Naive B cell (primary cell): ENCODE measurements around the gene CAMSAP1. TPM values are rescaled to one million over a fixed set of nuclear protein-coding genes. Genes with fewer than 3 reads are reported as not detected.

Experiments
- ATAC-seq, 2 donors: fragments of 150-1000 bp; cut with Tn5 transposase; 2 replicates each; pipeline ENCODE4 v1.10.0; 2021; ENCODE audit warnings: low read depth in 2 of 2, mild to moderate bottlenecking in 2 of 2, moderate library complexity in 2 of 2
- DNase-seq: peaks from one replicate; pipeline ENCODE4 v3.0.0; 2022
- H3K27ac Mint-ChIP-seq, 6 donors: one replicate each; pipeline ENCODE4 v1.8.0; 2020 to 2022; ENCODE audit warnings: mild to moderate bottlenecking in 6 of 6, mixed read lengths in 6 of 6, moderate library complexity in 5 of 6, inconsistent platforms in 2 of 6
- H3K27me3 Mint-ChIP-seq, 3 donors: one replicate each; pipeline ENCODE4 v1.8.0; 2021 to 2022; ENCODE audit warnings: mixed read lengths in 3 of 3, mild to moderate bottlenecking in 1 of 3
- H3K36me3 Mint-ChIP-seq, 2 donors: one replicate each; pipeline ENCODE4 v1.8.0; 2020 to 2022; ENCODE audit warnings: mixed read lengths in 2 of 2, inconsistent platforms in 1 of 2, mild to moderate bottlenecking in 1 of 2
- H3K4me1 Mint-ChIP-seq, 3 donors: one replicate each; pipeline ENCODE4 v1.8.0; 2020 to 2022; ENCODE audit warnings: mixed read lengths in 3 of 3, inconsistent platforms in 1 of 3, mild to moderate bottlenecking in 1 of 3, moderate library complexity in 1 of 3
- H3K4me3 Mint-ChIP-seq, 8 donors: one replicate each; pipeline ENCODE4 v1.8.0; 2020 to 2022; ENCODE audit warnings: mild to moderate bottlenecking in 8 of 8, mixed read lengths in 8 of 8, moderate library complexity in 8 of 8, inconsistent platforms in 2 of 8
- H3K9me3 Mint-ChIP-seq, 7 donors: one replicate each; pipeline ENCODE4 v1.8.0; 2020 to 2022; ENCODE audit warnings: mixed read lengths in 7 of 7, mild to moderate bottlenecking in 5 of 7, inconsistent platforms in 2 of 7, moderate library complexity in 1 of 7
- polyA plus RNA-seq, 6 donors: library from polyadenylated mRNA; unstranded; fragments of 300-500 nt; fragmentation: Illumina TruSeq; gene quantifications; one replicate each; pipeline ENCODE4 v1.2.3, GENCODE V29; 2021; ENCODE audit warnings: low read depth in 6 of 6

CAMSAP1 gene
- polyA plus RNA-seq, 6 donors from 2014 or later = 0.95 to 3.5 (median 2.0) TPM; not detected in 1

DNA sequence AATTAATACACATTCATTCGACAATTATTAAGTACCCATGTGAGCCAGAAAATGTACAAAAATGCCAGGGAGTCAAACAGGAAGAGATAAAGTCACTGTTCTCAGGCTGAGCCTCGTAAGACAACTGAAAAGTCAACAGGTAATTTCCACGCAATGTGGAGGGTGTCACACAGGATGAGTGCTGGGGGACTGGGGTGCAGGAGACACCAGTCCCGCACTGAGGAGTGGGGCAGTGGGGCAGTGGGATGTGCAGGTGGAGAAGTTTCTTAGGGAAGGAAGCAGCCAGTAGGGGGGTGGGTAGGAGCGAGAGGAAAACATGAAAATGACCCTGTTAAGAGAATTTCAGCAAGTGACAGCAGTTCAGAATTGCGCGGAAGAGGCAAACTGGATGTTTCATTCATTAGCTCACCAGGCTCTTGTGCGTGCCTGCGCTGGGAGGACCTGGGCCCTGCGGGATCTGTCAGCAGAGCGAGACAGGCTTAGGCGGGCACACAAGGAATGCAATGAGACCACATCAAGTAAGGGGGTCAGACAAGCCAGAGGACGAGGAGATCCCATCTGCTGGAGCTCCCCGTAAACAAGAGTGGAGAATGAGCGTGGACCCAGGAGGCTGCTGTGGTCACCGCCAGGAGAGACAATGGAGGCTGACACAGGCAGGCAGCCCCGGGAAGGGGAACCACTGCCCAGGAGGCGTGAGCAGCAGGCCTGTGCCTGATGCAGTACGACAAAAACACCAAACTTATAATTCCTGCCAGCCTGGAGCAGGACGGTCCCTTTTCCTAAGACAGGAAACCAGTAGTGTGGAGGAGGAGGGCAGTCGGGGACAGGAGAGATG lies 21.0 kb downstream of the CAMSAP1 start:
- Mint-ChIP-seq H3K27ac (peak overlapping the region in 5 of 6 donors; percentile 14 to 83 (median 72)), H3K4me1 (peaks cover 47 to 65% (median 63%) of the 10 kb centered on the region in 3 donors)
- no peak for ATAC-seq

DNA sequence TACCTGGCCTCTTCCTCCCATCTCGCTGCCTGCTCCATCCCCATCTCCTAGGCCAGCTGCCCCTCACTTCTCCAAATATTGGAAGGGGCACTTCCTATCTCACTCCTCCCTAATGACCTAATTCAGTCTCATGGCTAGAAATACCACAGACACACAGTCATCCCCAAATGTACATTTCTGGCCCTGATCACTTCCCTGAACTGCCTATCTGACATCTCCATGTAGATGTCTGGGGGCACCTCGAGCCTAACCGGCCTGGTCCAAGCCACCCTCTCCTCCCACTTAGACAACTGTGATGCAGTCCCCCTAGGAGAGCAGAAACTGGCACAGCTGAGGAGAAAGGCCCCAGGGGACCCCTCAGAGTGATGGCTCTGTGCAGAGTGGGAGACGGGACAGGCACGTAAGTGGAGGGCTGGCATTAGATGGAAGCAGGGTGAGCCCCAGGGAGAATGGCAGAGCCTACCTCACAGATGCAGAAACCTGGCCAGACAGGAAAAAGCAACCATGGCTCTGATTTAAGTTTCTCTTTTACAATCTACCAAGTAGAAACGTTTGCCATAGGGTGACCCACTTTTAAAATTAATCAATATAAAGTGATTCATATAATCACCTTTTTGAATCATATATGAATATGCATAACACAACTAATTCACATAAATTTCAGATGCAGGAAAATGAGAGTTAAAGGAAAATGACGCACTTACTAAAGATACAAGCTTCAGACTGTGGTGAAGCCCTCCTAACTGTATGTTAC lies 22.1 kb downstream of the CAMSAP1 start:
- no peaks in the 10 kb centered on the region for H3K36me3 Mint-ChIP-seq
- no peaks in the 10 kb centered on the region for H3K9me3 Mint-ChIP-seq
- no peak for DNase-seq

More for the DNA sequence above, 21.0 kb downstream of the CAMSAP1 start:
- DNase-seq = no peak
- H3K36me3 Mint-ChIP-seq = no peaks in the 10 kb centered on the region
- no peaks in the 10 kb centered on the region for H3K9me3 Mint-ChIP-seq
- no peaks in the 10 kb centered on the region for H3K27me3 Mint-ChIP-seq
- H3K4me3 Mint-ChIP-seq = peak overlapping the region in 6 of 8 donors; percentile 54 to 91 (median 83)

DNA sequence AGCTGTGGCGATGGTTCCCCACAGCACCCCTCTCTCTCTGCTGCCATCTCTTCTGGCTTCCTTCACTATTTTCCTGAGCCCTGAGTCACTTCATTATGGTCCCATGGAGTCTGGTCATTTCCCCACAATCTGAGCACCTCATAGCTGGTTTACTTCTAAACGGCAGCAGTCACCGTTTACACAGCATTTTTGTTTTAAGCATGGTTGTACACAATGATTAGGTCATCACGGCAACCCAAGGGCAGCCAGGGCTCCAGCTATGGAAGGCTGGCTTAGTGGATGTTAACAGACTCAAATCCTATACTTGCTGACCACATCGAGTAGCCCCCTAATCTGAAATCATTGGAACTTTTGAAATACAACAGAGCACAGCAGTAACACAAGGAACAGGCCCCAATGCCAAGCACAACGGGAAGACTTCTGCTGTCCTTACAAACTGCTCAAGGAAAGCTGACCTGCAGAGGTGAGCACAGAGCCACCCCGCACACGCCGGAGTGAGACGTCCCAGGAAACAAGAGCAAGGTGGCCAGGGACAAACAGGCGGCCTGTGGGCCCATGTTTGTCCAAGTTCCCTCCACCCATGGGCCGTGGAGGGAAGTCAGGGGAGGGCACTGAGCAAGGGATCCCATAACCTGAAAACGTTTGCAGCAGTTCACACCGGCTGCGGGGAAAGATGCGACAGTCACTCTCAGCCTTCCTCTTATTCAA lies 22.9 kb downstream of the CAMSAP1 start:
- Mint-ChIP-seq H3K27ac (peak overlapping the region in 1 of 6 donors; percentile 83), H3K4me3 (no peak overlapping the region), H3K4me1 (peaks cover 49 to 59% (median 56%) of the 10 kb centered on the region in 3 donors), H3K9me3 (no peaks in the 10 kb centered on the region), H3K36me3 (no peaks in the 10 kb centered on the region), H3K27me3 (no peaks in the 10 kb centered on the region)
- DNase-seq = no peak
- no peak for ATAC-seq

More for the DNA sequence above, 22.1 kb downstream of the CAMSAP1 start:
- Mint-ChIP-seq H3K4me1 (peaks cover 47 to 59% (median 57%) of the 10 kb centered on the region in 3 donors), H3K27me3 (no peaks in the 10 kb centered on the region), H3K27ac (peak overlapping the region in 1 of 6 donors; percentile 57), H3K4me3 (no peak overlapping the region)
- ATAC-seq = no peak

DNA sequence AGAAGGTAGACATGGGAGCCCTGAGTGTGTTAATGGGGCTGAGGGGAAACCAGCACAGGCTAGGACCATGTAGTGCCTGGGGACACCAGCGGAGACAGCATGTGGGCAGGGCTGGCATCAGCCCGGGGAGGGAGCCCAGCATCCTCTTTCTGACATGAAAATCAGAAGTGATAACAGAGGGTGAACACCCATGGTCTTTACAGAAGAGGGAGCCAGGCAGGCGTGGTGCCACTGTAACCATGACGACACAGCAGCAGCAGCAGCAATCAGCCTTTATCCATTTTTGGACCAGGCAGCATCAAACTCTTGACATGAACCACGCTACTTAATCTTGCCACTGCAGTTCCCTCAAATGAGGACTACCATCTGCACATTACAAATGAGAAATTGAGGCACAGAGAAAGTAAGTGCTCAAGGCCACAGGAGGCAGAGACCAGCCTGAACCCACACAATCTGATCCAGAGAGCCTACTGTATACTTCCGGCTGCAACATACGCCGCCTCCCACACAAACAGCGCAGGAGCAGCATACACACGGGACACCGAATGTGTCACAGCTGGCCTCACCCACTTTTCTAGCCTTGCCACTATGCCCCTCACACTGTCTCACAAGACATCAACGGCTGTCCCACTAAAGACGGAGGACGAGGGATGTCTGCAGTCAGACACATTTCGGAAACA lies 23.8 kb downstream of the CAMSAP1 start:
- no peaks in the 10 kb centered on the region for H3K27me3 Mint-ChIP-seq
- no peaks in the 10 kb centered on the region for H3K9me3 Mint-ChIP-seq
- peak overlapping the region in 1 of 8 donors; percentile 4 for H3K4me3 Mint-ChIP-seq
- DNase-seq = no peak
- H3K27ac Mint-ChIP-seq = peak overlapping the region in 4 of 6 donors; percentile 13 to 70 (median 20)
- peaks cover 54 to 59% (median 55%) of the 10 kb centered on the region in 3 donors for H3K4me1 Mint-ChIP-seq
- ATAC-seq = no peak
- no peaks in the 10 kb centered on the region for H3K36me3 Mint-ChIP-seq

DNA sequence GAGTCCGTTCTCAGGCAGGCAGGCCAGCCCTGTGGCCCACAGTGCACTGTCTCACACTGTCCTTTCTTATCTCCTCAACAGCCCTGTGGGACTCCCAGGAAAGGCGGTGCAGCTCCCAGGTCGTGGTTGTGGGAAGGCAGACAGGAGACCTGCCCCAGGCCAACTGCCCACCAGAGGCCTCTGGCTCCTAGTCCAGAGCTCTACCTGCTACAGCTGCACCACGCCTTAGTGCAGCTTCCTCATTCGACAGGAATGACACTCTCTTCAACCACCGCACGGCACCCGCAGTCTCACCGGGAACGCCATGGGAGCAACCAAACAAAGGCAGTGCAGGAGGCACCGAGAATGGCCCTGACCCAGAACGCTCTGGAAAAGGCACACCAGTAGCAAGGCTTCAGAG lies 25.3 kb downstream of the CAMSAP1 start:
- ATAC-seq (no peak), DNase-seq (no peak)
- Mint-ChIP-seq H3K4me3 (no peak overlapping the region), H3K9me3 (no peaks in the 10 kb centered on the region), H3K27ac (no peak overlapping the region), H3K36me3 (no peaks in the 10 kb centered on the region), H3K4me1 (peaks cover 45 to 58% (median 45%) of the 10 kb centered on the region in 3 donors), H3K27me3 (no peaks in the 10 kb centered on the region)

DNA sequence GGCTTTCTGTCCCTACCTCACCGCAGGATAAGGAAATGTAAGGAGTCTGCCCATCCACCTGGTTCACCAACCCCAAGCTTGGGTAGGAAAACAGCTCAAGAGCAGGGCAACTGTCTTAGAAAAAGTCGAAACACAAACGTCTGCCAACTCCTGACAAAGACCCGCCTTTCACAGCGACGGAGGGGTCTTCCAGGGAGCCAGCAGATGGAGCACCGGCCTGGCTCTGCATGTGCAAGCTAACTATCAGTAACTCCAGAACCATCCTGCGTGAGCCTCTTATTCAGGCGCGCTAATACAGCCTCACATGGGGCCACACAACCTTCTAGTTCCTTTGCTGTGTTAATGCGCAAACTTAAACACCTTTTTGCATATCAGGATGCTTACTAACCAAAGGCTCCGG lies 26.9 kb downstream of the CAMSAP1 start:
- no peaks in the 10 kb centered on the region for H3K9me3 Mint-ChIP-seq
- H3K27me3 Mint-ChIP-seq = no peaks in the 10 kb centered on the region
- DNase-seq = no peak
- no peaks in the 10 kb centered on the region for H3K36me3 Mint-ChIP-seq
- H3K4me1 Mint-ChIP-seq = peaks cover 31 to 46% (median 36%) of the 10 kb centered on the region in 3 donors
- no peak overlapping the region for H3K4me3 Mint-ChIP-seq
- no peak overlapping the region for H3K27ac Mint-ChIP-seq
- ATAC-seq = no peak

DNA sequence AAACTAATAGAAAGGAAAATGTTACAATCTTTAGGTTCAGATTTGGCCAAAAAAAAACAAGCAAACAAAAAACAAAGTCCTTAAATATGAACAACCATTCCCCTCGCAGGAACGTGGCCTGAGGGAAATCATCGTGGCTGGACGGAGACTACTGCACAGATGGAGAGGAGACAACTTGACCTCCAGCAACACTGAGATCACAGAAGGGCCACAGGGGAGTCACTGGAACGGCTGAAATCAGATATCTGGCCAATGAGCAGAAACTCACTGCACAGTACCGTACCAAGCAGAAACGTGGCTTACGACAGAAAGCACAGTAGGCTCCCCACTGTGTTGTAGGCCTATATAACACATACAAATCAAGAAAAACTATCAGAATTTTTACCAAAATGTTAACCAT lies 27.7 kb downstream of the CAMSAP1 start:
- H3K27me3 Mint-ChIP-seq = no peaks in the 10 kb centered on the region
- H3K4me1 Mint-ChIP-seq = peaks cover 28 to 41% (median 29%) of the 10 kb centered on the region in 3 donors

DNA sequence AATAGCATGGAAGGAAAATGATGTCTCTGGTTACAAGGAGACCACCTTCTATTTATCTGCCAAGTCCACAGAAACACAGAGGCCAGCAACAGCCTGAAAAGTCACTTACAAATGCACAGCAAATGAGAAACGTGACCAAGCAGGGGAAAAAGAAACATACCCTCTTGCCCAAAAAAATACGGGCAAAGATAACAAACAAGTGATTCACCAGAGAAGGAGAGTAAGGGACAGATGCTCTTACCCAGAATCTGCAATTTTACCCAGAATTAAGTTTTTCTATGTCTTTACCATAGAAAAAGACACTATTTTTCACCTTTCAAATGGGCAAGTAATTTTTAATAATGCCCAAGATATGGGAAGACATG lies 28.1 kb downstream of the CAMSAP1 start:
- DNase-seq (no peak), ATAC-seq (no peak)
- Mint-ChIP-seq H3K27ac (peak overlapping the region in 1 of 6 donors; percentile 25), H3K36me3 (no peaks in the 10 kb centered on the region), H3K4me1 (peaks cover 25 to 38% (median 25%) of the 10 kb centered on the region in 3 donors), H3K27me3 (no peaks in the 10 kb centered on the region), H3K9me3 (no peaks in the 10 kb centered on the region), H3K4me3 (no peak overlapping the region)

More for the DNA sequence above, 27.7 kb downstream of the CAMSAP1 start:
- Mint-ChIP-seq H3K4me3 (no peak overlapping the region), H3K27ac (no peak overlapping the region), H3K9me3 (no peaks in the 10 kb centered on the region), H3K36me3 (no peaks in the 10 kb centered on the region)
- DNase-seq (no peak), ATAC-seq (no peak)

DNA sequence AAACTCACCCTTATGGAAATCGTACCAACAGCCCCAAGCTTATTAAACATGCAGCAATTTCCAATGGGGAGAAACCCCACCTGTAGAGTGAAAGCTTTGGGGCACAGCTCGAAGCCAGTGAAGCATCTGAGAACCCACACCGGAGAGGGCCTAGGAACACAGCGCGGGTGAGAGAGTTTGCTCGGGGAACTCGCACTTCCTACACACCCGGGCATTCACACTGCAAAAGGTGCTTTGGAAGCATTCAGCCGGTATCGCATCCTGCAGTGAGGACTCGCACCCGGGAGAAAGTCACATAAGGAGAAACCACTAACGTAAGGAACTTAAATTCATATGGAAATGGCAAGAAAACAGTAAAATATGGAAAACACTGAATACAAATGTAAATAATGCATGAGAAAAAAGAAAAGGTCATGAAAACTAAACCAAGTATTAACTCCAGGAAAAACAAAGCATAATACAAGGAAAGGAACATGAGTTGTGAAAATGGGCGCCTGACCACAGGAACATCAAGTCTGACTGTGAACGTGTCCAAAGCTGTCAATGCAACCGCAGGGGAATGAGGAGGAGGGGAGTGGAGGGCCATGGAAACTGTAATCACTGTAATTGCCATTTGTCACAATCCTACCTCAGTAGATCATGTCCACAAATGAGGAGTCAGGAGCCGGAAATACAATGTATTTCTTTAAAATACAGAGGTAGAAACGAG lies 28.7 kb downstream of the CAMSAP1 start:
- Mint-ChIP-seq H3K4me1 (peaks cover 19 to 32% (median 21%) of the 10 kb centered on the region in 3 donors), H3K4me3 (no peak overlapping the region), H3K27me3 (no peaks in the 10 kb centered on the region), H3K36me3 (no peaks in the 10 kb centered on the region), H3K27ac (peak overlapping the region in 1 of 6 donors; percentile 1), H3K9me3 (no peaks in the 10 kb centered on the region)
- no peak for DNase-seq
- ATAC-seq = no peak

DNA sequence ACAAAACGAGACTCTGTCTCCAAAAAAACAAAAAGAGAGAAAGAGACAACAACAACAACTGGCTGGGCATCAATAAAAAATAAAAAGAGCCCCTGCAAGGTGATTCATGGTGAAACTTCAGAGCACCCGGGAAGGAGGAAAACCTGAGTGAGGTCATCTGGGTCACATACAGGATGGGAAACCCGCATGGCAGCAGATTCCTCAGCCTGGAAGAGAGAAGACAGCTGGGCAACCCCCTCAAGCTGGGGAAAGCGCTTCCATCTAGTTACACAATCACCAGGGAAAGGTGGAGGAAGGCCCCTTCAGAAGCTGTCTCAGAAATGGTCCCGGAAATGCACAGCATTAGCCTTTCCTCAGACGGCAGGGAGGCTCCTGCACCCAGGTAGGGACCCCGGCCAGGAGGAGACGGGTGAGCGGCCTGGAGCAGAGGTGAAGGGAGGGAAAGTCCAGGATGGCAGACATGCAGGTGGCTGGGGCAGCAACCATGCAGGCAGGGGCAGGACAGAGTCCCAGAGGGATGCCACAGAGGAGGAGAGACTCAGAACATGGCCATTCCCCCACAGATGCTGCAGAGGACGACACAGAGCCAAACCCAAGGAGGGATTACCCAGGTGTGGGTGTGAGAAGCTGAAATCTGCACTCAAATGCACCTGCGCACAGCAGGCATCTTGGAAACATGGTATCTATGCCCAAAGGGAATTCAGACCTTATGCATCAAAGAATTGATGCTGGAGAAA lies 29.4 kb downstream of the CAMSAP1 start:
- no peak overlapping the region for H3K4me3 Mint-ChIP-seq

DNA sequence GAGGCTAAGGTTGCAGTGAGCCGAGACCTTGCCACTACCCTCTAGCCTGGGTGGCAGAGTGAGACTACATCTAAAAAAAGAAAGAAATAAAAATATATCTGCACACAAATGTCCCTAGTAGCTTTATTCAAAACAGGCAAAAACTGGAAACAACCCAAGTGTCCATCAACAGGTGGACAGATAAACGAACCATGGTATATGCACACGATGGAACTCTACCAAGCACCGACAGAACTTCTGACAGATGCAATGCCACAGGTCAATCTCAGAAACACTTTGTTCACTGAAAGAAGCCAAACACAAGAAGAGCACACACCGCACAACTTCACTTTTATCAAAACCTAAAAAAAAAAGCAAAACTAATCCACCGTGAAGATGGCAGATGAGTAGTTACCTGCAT lies 30.4 kb downstream of the CAMSAP1 start:
- ATAC-seq (no peak), DNase-seq (no peak)
- Mint-ChIP-seq H3K36me3 (no peaks in the 10 kb centered on the region), H3K4me1 (peaks cover 16 to 27% (median 20%) of the 10 kb centered on the region in 3 donors), H3K27me3 (no peaks in the 10 kb centered on the region), H3K27ac (peak overlapping the region in 1 of 6 donors; percentile 47), H3K9me3 (no peaks in the 10 kb centered on the region), H3K4me3 (no peak overlapping the region)

More for the DNA sequence above, 29.4 kb downstream of the CAMSAP1 start:
- ATAC-seq (no peak), DNase-seq (no peak)
- H3K9me3 Mint-ChIP-seq = no peaks in the 10 kb centered on the region
- H3K4me1 Mint-ChIP-seq = peaks cover 13 to 25% (median 16%) of the 10 kb centered on the region in 3 donors
- H3K27me3 Mint-ChIP-seq = no peaks in the 10 kb centered on the region
- H3K27ac Mint-ChIP-seq = peak overlapping the region in 1 of 6 donors; percentile 13
- no peaks in the 10 kb centered on the region for H3K36me3 Mint-ChIP-seq

DNA sequence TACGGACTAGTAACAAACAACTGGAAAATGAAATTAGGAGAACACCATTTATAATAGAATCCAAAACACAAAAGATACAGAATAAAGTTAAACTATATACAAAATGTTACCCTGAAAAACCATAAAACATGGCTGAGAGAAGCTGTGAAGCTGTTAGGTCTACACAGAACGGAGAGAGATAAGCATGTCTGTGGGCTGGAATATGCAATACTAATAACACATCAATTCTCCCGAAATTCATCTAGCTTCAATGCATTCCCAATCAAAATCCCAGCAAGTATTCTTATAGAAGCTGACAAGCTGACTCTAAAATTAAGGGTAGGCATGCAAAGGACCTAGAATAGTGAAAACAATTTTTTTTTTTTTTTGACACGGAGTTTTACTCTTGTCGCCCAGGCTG lies 32.5 kb downstream of the CAMSAP1 start:
- Mint-ChIP-seq H3K27me3 (no peaks in the 10 kb centered on the region), H3K9me3 (no peaks in the 10 kb centered on the region), H3K36me3 (no peaks in the 10 kb centered on the region), H3K27ac (no peak overlapping the region), H3K4me1 (peaks cover 16 to 27% (median 21%) of the 10 kb centered on the region in 3 donors), H3K4me3 (no peak overlapping the region)
- DNase-seq (no peak), ATAC-seq (no peak)
